Iris pigment epithelial cell (primary cell): ENCODE measurements around the gene ZNF98.

ENCODE experiments used
- DNase-seq: peaks from one replicate; pipeline ENCODE4 v3.0.0-alpha.2; 2011; ENCODE audit warnings: low read depth

ZNF98 gene

DNA sequence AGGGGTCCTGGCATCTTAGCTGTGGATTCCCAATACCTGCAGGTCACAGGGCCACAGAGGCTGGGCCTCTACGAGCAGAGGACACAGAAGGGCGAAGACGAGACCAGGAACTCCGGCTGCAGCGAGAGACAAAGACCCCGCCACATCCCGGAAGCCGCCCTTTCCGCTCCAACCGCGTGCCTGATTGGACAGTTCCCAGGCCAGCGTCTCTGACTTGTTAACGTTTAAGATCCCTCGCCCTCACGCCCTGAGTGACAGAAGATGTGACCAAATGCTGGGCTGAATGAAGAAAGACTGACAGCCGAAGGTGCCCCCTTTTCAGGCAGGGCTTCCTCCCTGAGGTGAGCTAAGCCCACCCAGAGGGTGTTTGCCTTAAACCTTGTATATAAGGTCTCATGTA is at the start of gene ZNF98:
TSS of gene ZNF98 (minus strand) at position 136 of the 400 bp plus-strand sequence. CDS start at position 14, 122 bp downstream.
- DNase-seq: peak; percentile 8

GRCh38 chr19:22446605-22447004 is 24.5 kb upstream of the ZNF98 start:
- no peak for DNase-seq

DNA sequence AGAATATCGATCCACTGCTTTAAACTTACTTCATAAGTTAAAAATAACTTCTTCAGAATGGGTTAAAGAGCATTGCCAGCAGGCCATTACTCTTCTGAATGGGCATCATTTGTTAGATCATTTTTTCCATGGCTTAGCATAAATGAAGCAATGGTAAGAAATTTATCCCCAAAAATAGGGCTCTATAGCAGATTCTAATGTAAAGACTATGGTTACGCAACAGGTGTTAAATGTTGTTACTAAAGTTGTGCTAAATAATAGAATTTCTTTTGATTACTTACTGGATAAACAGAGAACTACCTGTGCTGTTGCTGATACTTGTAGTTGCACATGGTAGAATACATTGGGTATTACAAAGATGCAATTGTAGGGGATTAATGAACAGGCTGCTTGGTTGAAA is 15.9 kb upstream of the ZNF98 start:
- DNase-seq: no peak

DNA sequence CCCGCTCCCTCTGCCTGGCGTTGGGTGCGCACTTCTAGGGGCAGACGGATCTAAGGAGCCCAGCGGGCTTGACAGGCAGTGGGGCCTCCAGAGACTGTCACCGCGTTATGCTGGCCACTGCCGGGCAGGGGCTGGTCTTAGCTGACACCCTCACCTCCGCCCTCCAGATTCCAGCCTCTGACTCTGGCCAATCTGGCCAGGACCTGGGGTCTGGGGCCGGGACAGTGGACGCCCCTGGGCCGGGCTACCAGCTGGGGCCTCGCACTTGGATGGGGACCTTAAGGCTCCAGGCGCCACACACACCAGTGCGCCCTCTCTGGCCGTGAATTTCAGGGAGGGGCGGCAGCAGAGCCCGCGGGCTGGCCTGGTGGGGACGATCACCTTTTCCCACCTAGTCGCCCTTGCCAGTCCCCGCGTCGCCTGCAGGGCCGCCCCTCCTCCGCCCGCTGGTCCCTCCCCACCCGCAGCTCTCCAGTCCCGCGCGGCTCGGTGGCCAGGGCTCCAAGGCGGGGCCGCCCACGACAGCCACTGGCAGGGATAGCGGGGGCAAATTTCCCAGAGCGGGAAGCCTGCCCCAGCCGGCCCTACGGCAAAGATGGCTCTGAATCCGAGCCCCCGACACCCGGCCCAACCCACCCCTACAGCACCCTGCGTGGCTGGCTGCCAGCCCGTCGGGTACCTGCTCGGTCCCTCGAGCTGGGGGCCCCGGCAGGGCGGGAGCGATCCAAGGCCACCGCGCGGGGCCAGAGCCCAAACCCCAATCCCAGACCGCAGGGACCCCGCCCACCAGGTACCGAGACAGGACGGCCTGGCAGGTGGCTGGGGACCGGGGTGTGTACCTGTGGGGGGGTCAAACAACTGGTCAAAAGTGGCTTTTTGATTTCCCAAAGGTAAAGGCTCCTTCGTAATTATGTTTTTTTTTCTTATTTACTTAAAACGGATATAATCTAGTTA is 6.1 kb upstream of the ZNF98 start:
- no peak for DNase-seq

- DNase-seq: no peak
These were observed 5.4 kb upstream of the ZNF98 start for GRCh38 chr19:22427547-22427946.

DNA sequence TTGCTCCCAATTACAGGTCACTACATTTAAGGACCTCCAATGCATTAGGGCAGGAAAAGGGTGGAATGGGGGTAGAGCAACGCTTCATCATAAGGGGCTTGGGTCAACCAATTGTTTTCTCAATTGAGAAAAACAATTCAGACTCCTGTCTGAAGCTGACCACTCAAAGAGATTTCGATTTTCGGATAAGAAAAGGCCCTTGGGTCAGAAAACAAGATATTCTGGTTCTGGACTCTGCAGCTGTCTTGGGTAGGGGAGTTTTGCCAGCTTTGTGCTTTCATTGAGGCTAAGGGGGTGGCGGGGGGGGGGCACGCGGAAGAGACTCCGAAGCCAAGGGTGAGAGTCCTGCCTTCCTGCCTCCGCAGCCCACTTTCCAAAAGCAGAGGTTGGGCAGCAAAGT is 4.8 kb upstream of the ZNF98 start:
- no peak for DNase-seq

DNA sequence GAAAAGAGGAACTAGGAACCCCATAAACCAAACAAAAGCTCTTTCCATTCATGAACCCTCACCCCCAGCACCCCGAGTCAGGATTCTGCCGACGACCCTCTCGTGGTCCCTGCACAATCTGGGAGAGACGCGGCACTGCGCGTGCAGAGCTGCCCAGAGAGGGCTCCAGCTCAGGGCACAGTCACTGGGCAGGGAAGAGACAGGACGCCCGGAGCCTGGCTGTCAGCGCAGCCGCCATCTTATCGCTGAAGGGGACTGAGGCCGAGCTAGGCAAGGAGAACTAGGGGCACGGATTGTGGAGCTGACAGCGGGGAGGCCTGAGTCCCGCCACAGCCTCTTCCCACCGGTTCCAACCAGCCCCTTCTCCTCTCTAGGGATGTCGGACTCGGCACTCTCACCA is 349 bp downstream of the ZNF98 start:
- DNase-seq: no peak

DNA sequence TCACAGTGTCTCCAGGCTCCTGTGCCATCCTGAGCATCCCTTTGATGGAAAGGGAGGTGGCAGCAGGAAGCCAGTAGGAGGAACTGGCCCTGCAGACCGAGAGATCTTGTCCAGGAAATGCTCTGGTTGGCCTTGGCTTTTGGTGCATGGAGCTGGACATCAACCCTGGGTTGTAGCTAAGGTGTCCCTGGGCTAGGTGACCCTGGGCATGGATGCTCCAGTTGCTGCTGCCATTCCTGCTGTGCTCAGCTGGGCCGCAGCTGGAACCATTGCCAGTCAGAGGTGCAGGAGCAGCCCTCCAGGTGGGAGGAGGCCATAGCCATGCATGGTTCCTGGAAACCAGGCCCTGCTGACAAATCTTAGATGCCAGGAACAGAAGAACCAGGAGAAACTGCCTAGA is 67.5 kb downstream of the ZNF98 start:
- DNase-seq: no peak
